ENCODE measurements around the gene AP2B1. TPM values are rescaled to one million over a fixed set of nuclear protein-coding genes. Genes with fewer than 3 reads are reported as not detected.

Gene AP2B1
- total and polyA plus RNA-seq, 8 donors: 21.6 to 171 (median 57.2) TPM

DNA sequence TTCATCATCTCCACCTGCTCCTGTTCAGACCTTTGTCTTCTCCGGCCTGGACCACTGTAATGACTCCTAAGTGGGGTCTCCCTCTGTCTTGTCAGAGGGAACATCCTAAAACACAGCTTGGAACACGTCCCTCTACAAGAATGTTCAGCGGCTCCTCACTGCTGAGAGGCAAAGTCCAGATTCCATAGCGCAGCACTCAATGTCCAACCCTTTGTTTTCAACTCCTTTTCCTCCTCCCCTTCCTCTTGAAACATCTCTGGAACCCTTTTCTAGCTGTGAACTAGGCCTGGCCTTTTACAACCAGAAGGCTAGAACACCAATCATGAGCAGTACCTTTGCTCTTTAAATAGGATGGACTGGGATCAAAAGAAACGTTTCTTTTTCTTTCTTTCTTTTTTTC is 174.5 kb downstream of the AP2B1 start:
- Histone ChIP-seq H3K9me3 (no peaks in the 10 kb centered on the region), H3K27me3 (no peaks in the 10 kb centered on the region), H3K27ac (no peak overlapping the region), H3K36me3 (no peaks in the 10 kb centered on the region), H3K4me3 (no peak overlapping the region), H3K4me1 (peaks cover 10 to 28% (median 20%) of the 10 kb centered on the region in 4 donors)
- WGBS, 5 donors: 83 to 91% (median 85%) methylated on average over 5 of the region's 5 CpGs
- intact Hi-C loops (cut with DNase I; ENCODE audit: low total_unique reads): no loop called here
- no peak for DNase-seq
- TF ChIP-seq EP300 (IDR thresholded peaks at IDR 0.05): no peak
- no peak for TF ChIP-seq POLR2AphosphoS5 (IDR thresholded peaks at IDR 0.05)
- TF ChIP-seq, protein P1, sequence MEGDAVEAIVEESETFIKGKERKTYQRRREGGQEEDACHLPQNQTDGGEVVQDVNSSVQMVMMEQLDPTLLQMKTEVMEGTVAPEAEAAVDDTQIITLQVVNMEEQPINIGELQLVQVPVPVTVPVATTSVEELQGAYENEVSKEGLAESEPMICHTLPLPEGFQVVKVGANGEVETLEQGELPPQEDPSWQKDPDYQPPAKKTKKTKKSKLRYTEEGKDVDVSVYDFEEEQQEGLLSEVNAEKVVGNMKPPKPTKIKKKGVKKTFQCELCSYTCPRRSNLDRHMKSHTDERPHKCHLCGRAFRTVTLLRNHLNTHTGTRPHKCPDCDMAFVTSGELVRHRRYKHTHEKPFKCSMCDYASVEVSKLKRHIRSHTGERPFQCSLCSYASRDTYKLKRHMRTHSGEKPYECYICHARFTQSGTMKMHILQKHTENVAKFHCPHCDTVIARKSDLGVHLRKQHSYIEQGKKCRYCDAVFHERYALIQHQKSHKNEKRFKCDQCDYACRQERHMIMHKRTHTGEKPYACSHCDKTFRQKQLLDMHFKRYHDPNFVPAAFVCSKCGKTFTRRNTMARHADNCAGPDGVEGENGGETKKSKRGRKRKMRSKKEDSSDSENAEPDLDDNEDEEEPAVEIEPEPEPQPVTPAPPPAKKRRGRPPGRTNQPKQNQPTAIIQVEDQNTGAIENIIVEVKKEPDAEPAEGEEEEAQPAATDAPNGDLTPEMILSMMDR (IDR thresholded peaks at IDR 0.05): no peak

DNA sequence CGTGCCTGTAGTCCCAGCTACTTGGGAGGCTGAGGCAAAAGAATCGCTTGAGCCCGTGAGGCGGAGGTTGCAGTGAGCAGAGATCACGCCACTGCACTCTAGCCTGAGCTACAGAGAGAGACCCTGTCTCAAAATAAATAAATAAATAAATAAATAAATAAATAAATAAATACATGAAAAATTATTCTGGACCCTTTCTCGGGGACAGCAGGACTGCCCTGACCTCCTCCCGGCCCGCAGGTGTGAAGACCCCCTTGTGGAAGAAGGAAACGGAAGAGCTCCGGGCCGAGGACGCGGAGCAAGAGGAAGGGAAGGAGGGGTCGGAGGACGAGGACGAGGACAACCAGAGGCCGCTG is 176.6 kb downstream of the AP2B1 start:
- no peaks in the 10 kb centered on the region for H3K36me3 ChIP-seq
- no peak for DNase-seq
- peak overlapping the region in 3 of 5 donors; percentile 11 to 66 (median 58) for H3K27ac ChIP-seq
- TF ChIP-seq EP300 (IDR thresholded peaks at IDR 0.05): no peak
- no peak for TF ChIP-seq POLR2A (IDR thresholded peaks at IDR 0.05)
- TF ChIP-seq, protein P1 (IDR thresholded peaks at IDR 0.05): no peak
- no peak for TF ChIP-seq POLR2AphosphoS5 (IDR thresholded peaks at IDR 0.05)
- peak overlapping the region; percentile 43 to 72 (median 50) for H3K4me3 ChIP-seq
- no peaks in the 10 kb centered on the region for H3K27me3 ChIP-seq
- WGBS, 5 donors: 33 to 42% (median 34%) methylated on average over 16 to 17 of the region's 17 CpGs
- intact Hi-C loops (cut with DNase I; ENCODE audit: low total_unique reads): no loop called here
- H3K4me1 ChIP-seq: peaks cover 10 to 39% (median 25%) of the 10 kb centered on the region in 4 donors
- no peaks in the 10 kb centered on the region for H3K9me3 ChIP-seq

DNA sequence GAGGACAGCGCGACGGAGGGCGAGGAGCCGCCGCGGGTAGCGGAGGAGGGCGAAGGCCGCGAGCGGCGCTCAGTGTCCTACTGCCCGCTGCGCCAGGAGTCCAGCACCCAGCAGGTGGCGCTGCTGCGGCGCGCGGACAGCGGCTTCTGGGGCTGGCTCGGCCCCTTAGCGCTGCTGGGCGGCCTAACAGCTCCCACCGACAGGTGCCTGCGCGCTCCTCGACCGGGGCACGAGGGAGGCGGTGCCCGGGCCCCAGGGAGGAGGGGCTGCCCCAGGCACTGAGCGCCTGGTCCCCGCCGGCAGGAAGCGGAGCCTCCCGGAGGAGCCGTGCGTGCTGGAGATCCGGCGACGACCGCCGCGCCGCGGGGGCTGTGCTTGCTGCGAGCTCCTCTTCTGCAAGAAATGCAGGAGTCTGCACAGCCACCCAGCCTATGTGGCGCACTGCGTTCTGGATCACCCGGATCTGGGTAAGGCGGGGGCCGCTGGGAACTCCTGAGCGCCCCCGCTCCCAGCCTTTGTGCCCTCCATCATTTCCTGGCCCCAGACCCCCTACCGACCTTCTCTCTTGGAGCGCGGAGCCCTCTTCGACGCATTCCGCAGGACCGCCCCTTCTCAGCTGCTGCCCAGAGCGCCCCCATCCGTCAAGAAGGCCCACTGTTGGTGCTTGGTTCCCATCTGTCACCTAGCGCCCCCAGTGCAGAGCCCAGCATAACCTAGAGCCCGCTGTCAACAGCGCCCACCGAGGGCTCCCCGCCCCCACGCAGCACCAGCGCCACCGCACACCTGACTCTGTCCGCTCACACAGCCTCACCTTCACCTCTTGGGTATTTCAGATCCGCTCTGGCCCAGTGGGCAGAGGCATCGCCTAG is 177.2 kb downstream of the AP2B1 start:
- peak; percentile 92 to 97 for DNase-seq
- intact Hi-C loops (cut with DNase I; ENCODE audit: low total_unique reads): no loop called here
- WGBS, 5 donors: 4 to 7% (median 5%) methylated on average over 47 to 75 of the region's 75 CpGs
- TF ChIP-seq POLR2A (IDR thresholded peaks at IDR 0.05) (no peak), POLR2AphosphoS5 (IDR thresholded peaks at IDR 0.05) (peak; percentile 21 to 80 (median 34)), EP300 (IDR thresholded peaks at IDR 0.05) (no peak)
- TF ChIP-seq, protein P1 (IDR thresholded peaks at IDR 0.05): peak in 6 of 7 experiments; percentile 34 to 97 (median 92)
- no peaks in the 10 kb centered on the region for H3K36me3 ChIP-seq
- H3K4me1 ChIP-seq: peaks cover 10 to 39% (median 25%) of the 10 kb centered on the region in 4 donors
- peak overlapping the region; percentile 11 to 66 (median 58) for H3K27ac ChIP-seq
- H3K4me3 ChIP-seq: peak overlapping the region; percentile 43 to 72 (median 50)
- H3K27me3 ChIP-seq: no peaks in the 10 kb centered on the region
- no peaks in the 10 kb centered on the region for H3K9me3 ChIP-seq

DNA sequence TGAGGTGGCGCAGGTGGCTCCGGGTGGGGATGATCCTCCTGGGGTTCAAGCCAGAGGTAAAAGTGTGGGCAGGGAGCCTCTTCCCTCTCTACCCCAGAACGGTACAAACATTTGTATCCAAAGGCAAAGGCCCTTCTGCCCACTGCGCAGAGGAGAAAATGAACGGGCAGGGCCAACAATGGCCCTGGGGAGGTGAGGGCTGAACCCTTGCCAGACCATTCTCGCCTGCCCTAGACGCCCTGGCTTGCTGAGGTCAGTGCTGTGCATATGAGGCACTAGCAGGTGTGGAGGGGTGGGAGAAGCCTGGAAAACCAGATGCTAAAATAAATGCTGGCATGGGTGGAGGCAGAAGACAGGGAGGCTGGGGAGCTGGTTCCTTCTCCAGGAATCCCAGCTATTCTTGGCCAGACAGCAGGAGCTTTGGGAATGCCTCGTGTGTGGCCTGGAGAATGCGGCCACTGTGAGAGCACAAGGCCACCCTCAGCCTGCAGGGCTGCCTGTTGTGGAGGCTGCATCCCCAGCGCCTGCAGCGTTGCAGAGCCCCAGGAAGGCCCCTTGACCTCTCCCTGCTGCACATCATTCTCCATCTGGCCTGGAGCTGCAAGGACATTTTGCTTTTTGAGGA is 178.1 kb downstream of the AP2B1 start:
- peak overlapping the region in 1 of 5 donors; percentile 66 for H3K27ac ChIP-seq
- WGBS, 5 donors: 59 to 75% (median 74%) methylated on average over 11 of the region's 11 CpGs
- no peak overlapping the region for H3K4me3 ChIP-seq
- no peaks in the 10 kb centered on the region for H3K27me3 ChIP-seq
- peak in 1 of 2 donors; percentile 41 for DNase-seq
- no peak for TF ChIP-seq EP300 (IDR thresholded peaks at IDR 0.05)
- TF ChIP-seq, protein P1 (IDR thresholded peaks at IDR 0.05): no peak
- TF ChIP-seq POLR2AphosphoS5 (IDR thresholded peaks at IDR 0.05): no peak
- no peak for TF ChIP-seq POLR2A (IDR thresholded peaks at IDR 0.05)
- peaks cover 10 to 39% (median 25%) of the 10 kb centered on the region in 4 donors for H3K4me1 ChIP-seq
- H3K36me3 ChIP-seq: no peaks in the 10 kb centered on the region
- intact Hi-C loops (cut with DNase I; ENCODE audit: low total_unique reads): loop anchor here (5.0 kb wide), 1 partner anchor 42 kb away; the partner anchor contains the start of gene TAF15
- no peaks in the 10 kb centered on the region for H3K9me3 ChIP-seq

Data from stomach (tissue), 9 donors.